ENCODE data around the gene RUNX2.

- TF ChIP-seq POLR2A (IDR thresholded peaks at IDR 0.05; ENCODE audit: low read depth, low read length) (no peak), POLR2AphosphoS5 (IDR thresholded peaks at IDR 0.05; ENCODE audit: low read depth, low read length) (no peak), TAF1 (IDR thresholded peaks at IDR 0.05; ENCODE audit: borderline replicate concordance, low read depth, low read length) (no peak)
Measured at GRCh38 chr6:45643126-45643525, 315.0 kb downstream of the RUNX2 start.
